ENCODE measurements around the gene ATG10. TPM values are rescaled to one million over a fixed set of nuclear protein-coding genes. Genes with fewer than 3 reads are reported as not detected.

ATG10 gene
- total RNA-seq, 1 experiment from 2014 or later = 7.6 TPM

DNA sequence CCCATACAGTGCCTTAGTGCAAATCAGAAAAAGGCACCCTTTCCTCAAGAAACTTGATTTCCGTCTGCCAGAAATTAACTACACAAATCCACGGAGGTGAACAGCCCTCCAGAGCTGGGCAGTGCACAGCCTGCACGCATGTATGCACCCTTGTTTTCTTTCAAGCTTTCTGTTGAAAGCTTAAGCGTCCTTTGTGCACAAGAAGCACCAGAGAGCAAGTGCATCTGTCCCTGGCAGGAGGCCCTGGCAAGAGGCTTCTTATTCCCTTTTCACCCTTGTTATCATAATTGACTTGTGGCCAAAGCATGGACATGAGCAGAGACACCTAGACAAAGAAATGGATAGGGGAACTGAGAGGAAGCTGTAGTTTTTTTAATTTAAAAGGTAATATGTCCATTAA is 47.4 kb upstream of the ATG10 start:
- Histone ChIP-seq H3K79me1 (ENCODE audit: insufficient read depth, low read depth, low read length, poor library complexity, severe bottlenecking) (no peaks in the 10 kb centered on the region), H4K20me1 (ENCODE audit: control insufficient read depth, insufficient read depth, insufficient read length) (no peaks in the 10 kb centered on the region), H3K56ac (ENCODE audit: insufficient read length, low read depth, low read length) (no peak overlapping the region), H4K5ac (ENCODE audit: insufficient read length, low read depth, low read length) (no peak overlapping the region), H2BK15ac (ENCODE audit: low read depth, low read length) (no peak overlapping the region), H2BK120ac (ENCODE audit: low read depth, low read length, poor library complexity, severe bottlenecking) (no peak overlapping the region), H3K27ac (ENCODE audit: insufficient read length, low read depth, low read length) (no peak overlapping the region), H2BK20ac (ENCODE audit: low read depth, low read length, poor library complexity, severe bottlenecking) (no peak overlapping the region), H3K4ac (ENCODE audit: low read depth, low read length) (no peak overlapping the region), H2BK12ac (ENCODE audit: insufficient read length, low read depth, low read length) (no peak overlapping the region), H3K14ac (ENCODE audit: insufficient read depth, low read length) (no peak overlapping the region), H3T11ph (ENCODE audit: low read length) (no peak overlapping the region), H3K4me2 (ENCODE audit: insufficient read depth, insufficient read length, low read length) (no peak overlapping the region), H3K18ac (ENCODE audit: insufficient read length, low read depth, low read length) (no peak overlapping the region), H4K8ac (replicated peaks; ENCODE audit: insufficient read length, low read depth, low read length) (no peak overlapping the region), H4K91ac (ENCODE audit: insufficient read length, low read depth, low read length) (no peak overlapping the region), H3K23ac (ENCODE audit: insufficient read length, low read depth, low read length) (no peak overlapping the region), H2AK5ac (ENCODE audit: insufficient read length, low read length) (no peak overlapping the region), H3K27me3 (ENCODE audit: insufficient read depth, low read length) (no peaks in the 10 kb centered on the region), H3K9ac (ENCODE audit: extremely low read depth, insufficient read length, low read length) (no peak overlapping the region), H3K79me2 (ENCODE audit: insufficient read depth, low read length) (no peaks in the 10 kb centered on the region), H2AFZ (ENCODE audit: low read length) (no peak overlapping the region), H3K9me3 (ENCODE audit: control insufficient read depth, low read depth, low read length) (no peaks in the 10 kb centered on the region), H2BK5ac (ENCODE audit: insufficient read length, low read length) (no peak overlapping the region), H3K4me1 (ENCODE audit: insufficient read depth, low read length) (no peaks in the 10 kb centered on the region), H3K23me2 (ENCODE audit: insufficient read length, low read depth, low read length, poor library complexity, severe bottlenecking) (no peaks in the 10 kb centered on the region)
- Mint-ChIP-seq H3K27me3 (ENCODE audit: low read depth) (no peaks in the 10 kb centered on the region), H3K4me3 (no peak overlapping the region), H3K27ac (no peak overlapping the region), H3K4me1 (peaks cover 11% of the 10 kb centered on the region in 2 experiments), H3K9me3 (peaks cover 0 to 3% of the 10 kb centered on the region in 2 experiments; a peak in 1 of 5 replicates), H3K36me3 (ENCODE audit: insufficient read depth in 1 of 3, low read depth in 3 of 3) (peaks cover 0 to 3% (median 2%) of the 10 kb centered on the region in 3 experiments; a peak in 2 of 7 replicates)
- TF ChIP-seq, protein P1, sequence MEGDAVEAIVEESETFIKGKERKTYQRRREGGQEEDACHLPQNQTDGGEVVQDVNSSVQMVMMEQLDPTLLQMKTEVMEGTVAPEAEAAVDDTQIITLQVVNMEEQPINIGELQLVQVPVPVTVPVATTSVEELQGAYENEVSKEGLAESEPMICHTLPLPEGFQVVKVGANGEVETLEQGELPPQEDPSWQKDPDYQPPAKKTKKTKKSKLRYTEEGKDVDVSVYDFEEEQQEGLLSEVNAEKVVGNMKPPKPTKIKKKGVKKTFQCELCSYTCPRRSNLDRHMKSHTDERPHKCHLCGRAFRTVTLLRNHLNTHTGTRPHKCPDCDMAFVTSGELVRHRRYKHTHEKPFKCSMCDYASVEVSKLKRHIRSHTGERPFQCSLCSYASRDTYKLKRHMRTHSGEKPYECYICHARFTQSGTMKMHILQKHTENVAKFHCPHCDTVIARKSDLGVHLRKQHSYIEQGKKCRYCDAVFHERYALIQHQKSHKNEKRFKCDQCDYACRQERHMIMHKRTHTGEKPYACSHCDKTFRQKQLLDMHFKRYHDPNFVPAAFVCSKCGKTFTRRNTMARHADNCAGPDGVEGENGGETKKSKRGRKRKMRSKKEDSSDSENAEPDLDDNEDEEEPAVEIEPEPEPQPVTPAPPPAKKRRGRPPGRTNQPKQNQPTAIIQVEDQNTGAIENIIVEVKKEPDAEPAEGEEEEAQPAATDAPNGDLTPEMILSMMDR (conservative IDR thresholded peaks at IDR 0.05) = no peak
- no peak for DNase-seq
- no CpG with 5 or more reads among the region's 4 CpGs for WGBS (ENCODE audit: extremely low coverage, insufficient read length, low lambda C conversion rate)

Measured in H9 (cell line).